Activated CD4-positive, alpha-beta T cell treated with anti-CD3 and anti-CD28 coated beads for 48 hours (primary cell): ENCODE measurements around the gene TOMM6.
A peak's percentile ranks its signal among the peaks of the same experiment; 100 is the strongest.
"Not testable (repeated sequence)": the region's sequence is repeated elsewhere in the genome, so short reads cannot be mapped to it uniquely, and the experiment has no call there.

Source experiments
- DNase-seq: peaks from one replicate; pipeline ENCODE4 v3.0.0-alpha.2; 2020

Gene TOMM6

GRCh38 chr6:41766043-41766664, 21.3 kb upstream of the TOMM6 start:
- DNase-seq: not testable (repeated sequence)

- DNase-seq: no peak
Measured at GRCh38 chr6:41767112-41767833, 20.2 kb upstream of the TOMM6 start.

GRCh38 chr6:41768545-41769308, 18.8 kb upstream of the TOMM6 start:
- DNase-seq: no peak

GRCh38 chr6:41769376-41769775, 18.1 kb upstream of the TOMM6 start:
- no peak for DNase-seq

GRCh38 chr6:41770381-41771057, 17.0 kb upstream of the TOMM6 start:
- DNase-seq: no peak

- DNase-seq: no peak
Measured at GRCh38 chr6:41771058-41771983, 16.2 kb upstream of the TOMM6 start.

- no peak for DNase-seq
Measured at GRCh38 chr6:41774841-41775240, 12.7 kb upstream of the TOMM6 start.

GRCh38 chr6:41775293-41775882, 12.1 kb upstream of the TOMM6 start:
- DNase-seq: no peak

GRCh38 chr6:41777551-41778285, 9.8 kb upstream of the TOMM6 start:
- no peak for DNase-seq

- DNase-seq: no peak
Measured at GRCh38 chr6:41778895-41779294, 8.6 kb upstream of the TOMM6 start.

GRCh38 chr6:41779336-41779735, 8.2 kb upstream of the TOMM6 start:
- DNase-seq: peak; percentile 28

GRCh38 chr6:41779788-41780550, 7.5 kb upstream of the TOMM6 start, which contains the start of gene FRS3:
Gene FRS3 (minus strand): TSS chr6:41779900. CDS start chr6:41776987, 2,913 bp downstream.
- peak; percentile 100 for DNase-seq

GRCh38 chr6:41780551-41781365, 6.7 kb upstream of the TOMM6 start, which contains the start of gene PRICKLE4:
Gene PRICKLE4 (plus strand): TSS chr6:41780782. CDS start chr6:41783474, 2,692 bp downstream.
- no peak for DNase-seq

GRCh38 chr6:41781366-41781730, 6.1 kb upstream of the TOMM6 start:
- DNase-seq: no peak

- no peak for DNase-seq
Measured at GRCh38 chr6:41783106-41783780, 4.3 kb upstream of the TOMM6 start.

GRCh38 chr6:41784581-41785171, 2.8 kb upstream of the TOMM6 start:
- no peak for DNase-seq

GRCh38 chr6:41785254-41785653, 2.2 kb upstream of the TOMM6 start:
- no peak for DNase-seq
